HepG2 (cell line): Measurements from ENCODE around the gene KIR3DL3.

Experiments used
- CTCF ChIP-seq: sonication (generic); formaldehyde crosslinking; IDR thresholded peaks from 2 replicates; pipeline ENCODE4 v1.5.0; 2020; ENCODE audit warnings: mild to moderate bottlenecking, missing genetic modification reagents, moderate library complexity
- HINFP ChIP-seq: sonication (generic); formaldehyde crosslinking; IDR thresholded peaks from 2 replicates; pipeline ENCODE4 v1.4.0; 2020; ENCODE audit warnings: low read depth, mild to moderate bottlenecking, missing genetic modification reagents
- JUNB ChIP-seq: sonication (generic); formaldehyde crosslinking; IDR thresholded peaks from 2 replicates; pipeline ENCODE4 v1.8.0; 2022; ENCODE audit warnings: missing genetic modification reagents, mild to moderate bottlenecking, borderline replicate concordance
- PBX3 ChIP-seq: sonication (generic); formaldehyde crosslinking; IDR thresholded peaks from 2 replicates; pipeline ENCODE4 v1.8.1; 2023; ENCODE audit warnings: missing genetic modification reagents, inconsistent platforms, borderline replicate concordance
- POLR2A ChIP-seq, 2 experiments: IDR thresholded peaks; 2 replicates each; pipeline ENCODE4 v1.6.1; 2011; ENCODE audit warnings: low read depth in 2 of 2, low read length in 2 of 2, mild to moderate bottlenecking in 1 of 2, moderate library complexity in 1 of 2; ENCODE audit not compliant: insufficient read depth in 1 of 2
- REST ChIP-seq, 2 experiments: IDR thresholded peaks; 2 replicates each; pipeline ENCODE4 v1.6.1; 2011 to 2012; ENCODE audit warnings: low read length in 2 of 2, borderline replicate concordance in 1 of 2, low read depth in 1 of 2, mild to moderate bottlenecking in 1 of 2, moderate library complexity in 1 of 2
- RNF2 ChIP-seq: fragments of 450-650 bp; conservative IDR thresholded peaks from 2 replicates; pipeline ENCODE4 v1.6.1; 2016; ENCODE audit warnings: low read depth
- TRAFD1 ChIP-seq: sonication (generic); formaldehyde crosslinking; IDR thresholded peaks from 2 replicates; pipeline ENCODE4 v1.5.1; 2020; ENCODE audit warnings: missing genetic modification reagents, mild to moderate bottlenecking, borderline replicate concordance
- YY1 ChIP-seq: IDR thresholded peaks from 2 replicates; pipeline ENCODE4 v1.6.1; 2011; ENCODE audit warnings: low read length, low read depth, moderate library complexity, mild to moderate bottlenecking; ENCODE audit not compliant: insufficient read depth, insufficient replicate concordance
- TF ChIP-seq, protein P1 (sequence below): sonication (generic); formaldehyde crosslinking; IDR thresholded peaks from 2 replicates; pipeline ENCODE4 v1.8.1; 2022; ENCODE audit warnings: low read depth, mild to moderate bottlenecking, missing genetic modification reagents
- TF ChIP-seq, protein P2 (sequence below): IDR thresholded peaks from 2 replicates; pipeline ENCODE4 v1.6.1; 2012; ENCODE audit warnings: inconsistent platforms
- TF ChIP-seq, protein P3 (sequence below): sonication (generic); formaldehyde crosslinking; IDR thresholded peaks from 2 replicates; pipeline ENCODE4 v1.4.0; 2020; ENCODE audit warnings: missing genetic modification reagents

GRCh38 chr19:54708781-54709180 lies 15.5 kb upstream of the KIR3DL3 start:
- TF ChIP-seq, protein P1, sequence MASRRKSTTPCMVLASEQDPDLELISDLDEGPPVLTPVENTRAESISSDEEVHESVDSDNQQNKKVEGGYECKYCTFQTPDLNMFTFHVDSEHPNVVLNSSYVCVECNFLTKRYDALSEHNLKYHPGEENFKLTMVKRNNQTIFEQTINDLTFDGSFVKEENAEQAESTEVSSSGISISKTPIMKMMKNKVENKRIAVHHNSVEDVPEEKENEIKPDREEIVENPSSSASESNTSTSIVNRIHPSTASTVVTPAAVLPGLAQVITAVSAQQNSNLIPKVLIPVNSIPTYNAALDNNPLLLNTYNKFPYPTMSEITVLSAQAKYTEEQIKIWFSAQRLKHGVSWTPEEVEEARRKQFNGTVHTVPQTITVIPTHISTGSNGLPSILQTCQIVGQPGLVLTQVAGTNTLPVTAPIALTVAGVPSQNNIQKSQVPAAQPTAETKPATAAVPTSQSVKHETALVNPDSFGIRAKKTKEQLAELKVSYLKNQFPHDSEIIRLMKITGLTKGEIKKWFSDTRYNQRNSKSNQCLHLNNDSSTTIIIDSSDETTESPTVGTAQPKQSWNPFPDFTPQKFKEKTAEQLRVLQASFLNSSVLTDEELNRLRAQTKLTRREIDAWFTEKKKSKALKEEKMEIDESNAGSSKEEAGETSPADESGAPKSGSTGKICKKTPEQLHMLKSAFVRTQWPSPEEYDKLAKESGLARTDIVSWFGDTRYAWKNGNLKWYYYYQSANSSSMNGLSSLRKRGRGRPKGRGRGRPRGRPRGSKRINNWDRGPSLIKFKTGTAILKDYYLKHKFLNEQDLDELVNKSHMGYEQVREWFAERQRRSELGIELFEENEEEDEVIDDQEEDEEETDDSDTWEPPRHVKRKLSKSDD (CRISPR knock-in tag) = no peak
- TF ChIP-seq CTCF (CRISPR knock-in tag) (no peak), YY1 (no peak), POLR2A (IDR thresholded peaks at IDR 0.05; ENCODE audit: insufficient read depth in 1 of 2, low read depth in 2 of 2, low read length in 2 of 2) (no peak), REST (IDR thresholded peaks at IDR 0.05; ENCODE audit: borderline replicate concordance in 1 of 2, low read depth in 1 of 2, low read length in 2 of 2) (no peak), PBX3 (CRISPR knock-in tag) (no peak), RNF2 (no peak), TRAFD1 (no peak), JUNB (CRISPR knock-in tag) (no peak), HINFP (CRISPR knock-in tag) (no peak)
- TF ChIP-seq, protein P2, sequence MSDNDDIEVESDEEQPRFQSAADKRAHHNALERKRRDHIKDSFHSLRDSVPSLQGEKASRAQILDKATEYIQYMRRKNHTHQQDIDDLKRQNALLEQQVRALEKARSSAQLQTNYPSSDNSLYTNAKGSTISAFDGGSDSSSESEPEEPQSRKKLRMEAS = no peak
- TF ChIP-seq, protein P3, sequence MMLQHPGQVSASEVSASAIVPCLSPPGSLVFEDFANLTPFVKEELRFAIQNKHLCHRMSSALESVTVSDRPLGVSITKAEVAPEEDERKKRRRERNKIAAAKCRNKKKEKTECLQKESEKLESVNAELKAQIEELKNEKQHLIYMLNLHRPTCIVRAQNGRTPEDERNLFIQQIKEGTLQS (CRISPR knock-in tag) = no peak
